ENCODE results near the gene IL16.
"Not testable (repeated sequence)": the region's sequence is repeated elsewhere in the genome, so short reads cannot be mapped to it uniquely, and the experiment has no call there.

IL16 gene

GRCh38 chr15:81197688-81198281 lies 1.1 kb downstream of the IL16 start:
- no peak overlapping the region for H3K4me3 ChIP-seq (ENCODE audit: low read depth, low read length)
- TF ChIP-seq CTCF (IDR thresholded peaks at IDR 0.05; ENCODE audit: insufficient read depth, low read depth, low read length, missing control alignments) = no peak
- DNase-seq (ENCODE audit: low read depth) = no peak

- H3K4me3 ChIP-seq (ENCODE audit: low read depth, low read length) = no peak overlapping the region
- no peak for TF ChIP-seq CTCF (IDR thresholded peaks at IDR 0.05; ENCODE audit: insufficient read depth, low read depth, low read length, missing control alignments)
- DNase-seq (ENCODE audit: low read depth) = no peak
Measured at GRCh38 chr15:81199031-81199779, 2.5 kb downstream of the IL16 start.

GRCh38 chr15:81206018-81206417 lies 9.3 kb downstream of the IL16 start:
- H3K4me3 ChIP-seq (ENCODE audit: low read depth, low read length) = no peak overlapping the region
- no peak for TF ChIP-seq CTCF (IDR thresholded peaks at IDR 0.05; ENCODE audit: insufficient read depth, low read depth, low read length, missing control alignments)
- no peak for DNase-seq (ENCODE audit: low read depth)

- not testable (repeated sequence) for DNase-seq (ENCODE audit: low read depth); H3K4me3 ChIP-seq (ENCODE audit: low read depth, low read length)
Measured at GRCh38 chr15:81207987-81208386, 11.3 kb downstream of the IL16 start.

GRCh38 chr15:81209635-81210034 lies 13.0 kb downstream of the IL16 start:
- H3K4me3 ChIP-seq (ENCODE audit: low read depth, low read length) = no peak overlapping the region
- no peak for TF ChIP-seq CTCF (IDR thresholded peaks at IDR 0.05; ENCODE audit: insufficient read depth, low read depth, low read length, missing control alignments)
- no peak for DNase-seq (ENCODE audit: low read depth)

GRCh38 chr15:81211376-81211775 lies 14.7 kb downstream of the IL16 start:
- no peak overlapping the region for H3K4me3 ChIP-seq (ENCODE audit: low read depth, low read length)
- DNase-seq (ENCODE audit: low read depth) = no peak
- no peak for TF ChIP-seq CTCF (IDR thresholded peaks at IDR 0.05; ENCODE audit: insufficient read depth, low read depth, low read length, missing control alignments)

GRCh38 chr15:81213982-81214381 lies 17.3 kb downstream of the IL16 start:
- DNase-seq (ENCODE audit: low read depth) = no peak
- no peak for TF ChIP-seq CTCF (IDR thresholded peaks at IDR 0.05; ENCODE audit: insufficient read depth, low read depth, low read length, missing control alignments)
- no peak overlapping the region for H3K4me3 ChIP-seq (ENCODE audit: low read depth, low read length)

Data from GM12865 (cell line).